ENCODE measurements around the gene ZNF740.

- TF ChIP-seq POLR2AphosphoS5 (IDR thresholded peaks at IDR 0.05; ENCODE audit: low read depth, low read length) (no peak), EZH2 (IDR thresholded peaks at IDR 0.05) (no peak), ZFX (IDR thresholded peaks at IDR 0.05) (no peak), SP1 (IDR thresholded peaks at IDR 0.05; ENCODE audit: low read depth) (no peak), EZH2phosphoT487 (IDR thresholded peaks at IDR 0.05; ENCODE audit: borderline replicate concordance) (no peak), SIN3A (IDR thresholded peaks at IDR 0.05; ENCODE audit: low read depth) (no peak), POLR2A (IDR thresholded peaks at IDR 0.05; ENCODE audit: borderline replicate concordance, extremely low read depth, insufficient read depth, insufficient read length) (no peak)
- TF ChIP-seq, protein P1, sequence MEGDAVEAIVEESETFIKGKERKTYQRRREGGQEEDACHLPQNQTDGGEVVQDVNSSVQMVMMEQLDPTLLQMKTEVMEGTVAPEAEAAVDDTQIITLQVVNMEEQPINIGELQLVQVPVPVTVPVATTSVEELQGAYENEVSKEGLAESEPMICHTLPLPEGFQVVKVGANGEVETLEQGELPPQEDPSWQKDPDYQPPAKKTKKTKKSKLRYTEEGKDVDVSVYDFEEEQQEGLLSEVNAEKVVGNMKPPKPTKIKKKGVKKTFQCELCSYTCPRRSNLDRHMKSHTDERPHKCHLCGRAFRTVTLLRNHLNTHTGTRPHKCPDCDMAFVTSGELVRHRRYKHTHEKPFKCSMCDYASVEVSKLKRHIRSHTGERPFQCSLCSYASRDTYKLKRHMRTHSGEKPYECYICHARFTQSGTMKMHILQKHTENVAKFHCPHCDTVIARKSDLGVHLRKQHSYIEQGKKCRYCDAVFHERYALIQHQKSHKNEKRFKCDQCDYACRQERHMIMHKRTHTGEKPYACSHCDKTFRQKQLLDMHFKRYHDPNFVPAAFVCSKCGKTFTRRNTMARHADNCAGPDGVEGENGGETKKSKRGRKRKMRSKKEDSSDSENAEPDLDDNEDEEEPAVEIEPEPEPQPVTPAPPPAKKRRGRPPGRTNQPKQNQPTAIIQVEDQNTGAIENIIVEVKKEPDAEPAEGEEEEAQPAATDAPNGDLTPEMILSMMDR (IDR thresholded peaks at IDR 0.05 in 2 of 3, conservative IDR thresholded peaks at IDR 0.05 in 1 of 3; ENCODE audit: borderline replicate concordance in 1 of 3, insufficient read depth in 1 of 3, low read depth in 2 of 3, low read length in 2 of 3), result no peak
- TF ChIP-seq, protein P2, sequence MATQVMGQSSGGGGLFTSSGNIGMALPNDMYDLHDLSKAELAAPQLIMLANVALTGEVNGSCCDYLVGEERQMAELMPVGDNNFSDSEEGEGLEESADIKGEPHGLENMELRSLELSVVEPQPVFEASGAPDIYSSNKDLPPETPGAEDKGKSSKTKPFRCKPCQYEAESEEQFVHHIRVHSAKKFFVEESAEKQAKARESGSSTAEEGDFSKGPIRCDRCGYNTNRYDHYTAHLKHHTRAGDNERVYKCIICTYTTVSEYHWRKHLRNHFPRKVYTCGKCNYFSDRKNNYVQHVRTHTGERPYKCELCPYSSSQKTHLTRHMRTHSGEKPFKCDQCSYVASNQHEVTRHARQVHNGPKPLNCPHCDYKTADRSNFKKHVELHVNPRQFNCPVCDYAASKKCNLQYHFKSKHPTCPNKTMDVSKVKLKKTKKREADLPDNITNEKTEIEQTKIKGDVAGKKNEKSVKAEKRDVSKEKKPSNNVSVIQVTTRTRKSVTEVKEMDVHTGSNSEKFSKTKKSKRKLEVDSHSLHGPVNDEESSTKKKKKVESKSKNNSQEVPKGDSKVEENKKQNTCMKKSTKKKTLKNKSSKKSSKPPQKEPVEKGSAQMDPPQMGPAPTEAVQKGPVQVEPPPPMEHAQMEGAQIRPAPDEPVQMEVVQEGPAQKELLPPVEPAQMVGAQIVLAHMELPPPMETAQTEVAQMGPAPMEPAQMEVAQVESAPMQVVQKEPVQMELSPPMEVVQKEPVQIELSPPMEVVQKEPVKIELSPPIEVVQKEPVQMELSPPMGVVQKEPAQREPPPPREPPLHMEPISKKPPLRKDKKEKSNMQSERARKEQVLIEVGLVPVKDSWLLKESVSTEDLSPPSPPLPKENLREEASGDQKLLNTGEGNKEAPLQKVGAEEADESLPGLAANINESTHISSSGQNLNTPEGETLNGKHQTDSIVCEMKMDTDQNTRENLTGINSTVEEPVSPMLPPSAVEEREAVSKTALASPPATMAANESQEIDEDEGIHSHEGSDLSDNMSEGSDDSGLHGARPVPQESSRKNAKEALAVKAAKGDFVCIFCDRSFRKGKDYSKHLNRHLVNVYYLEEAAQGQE (IDR thresholded peaks at IDR 0.05; ENCODE audit: low read depth), result no peak
Measured at GRCh38 chr12:53151039-53151438, 29.5 kb upstream of the ZNF740 start.
